H1 (cell line): ENCODE data around the gene INSYN2A. TPM values are rescaled to one million over a fixed set of nuclear protein-coding genes. Genes with fewer than 3 reads are reported as not detected.
A peak's percentile ranks its signal among the peaks of the same experiment; 100 is the strongest.

Source experiments
- CTBP2 ChIP-seq: IDR thresholded peaks from 2 replicates; pipeline ENCODE4 v1.7.0; 2011; ENCODE audit warnings: borderline replicate concordance, mild to moderate bottlenecking, moderate library complexity, mixed read lengths, low read length; ENCODE audit not compliant: insufficient read depth, insufficient read length
- KDM1A ChIP-seq: fragments of 200-600, 300-600 bp; sonication (generic); IDR thresholded peaks from 2 replicates; pipeline ENCODE4 v1.7.1; 2016; ENCODE audit warnings: mild to moderate bottlenecking, low read length, borderline replicate concordance
- POU5F1 ChIP-seq: IDR thresholded peaks from 2 replicates; pipeline ENCODE4 v1.6.1; 2011; ENCODE audit warnings: low read depth, mild to moderate bottlenecking, low read length, moderate library complexity
- RFX5 ChIP-seq: IDR thresholded peaks from 2 replicates; pipeline ENCODE4 v1.6.1; 2011; ENCODE audit warnings: low read depth, low read length, improper control_type of control experiment, borderline replicate concordance
- SAP30 ChIP-seq: fragments of 300-600 bp; sonication (generic); IDR thresholded peaks from 2 replicates; pipeline ENCODE4 v1.7.1; 2012; ENCODE audit warnings: low read length, moderate library complexity, mild to moderate bottlenecking, inconsistent platforms; ENCODE audit not compliant: insufficient read depth, insufficient replicate concordance
- ZNF274 ChIP-seq: IDR thresholded peaks from 2 replicates; pipeline ENCODE4 v1.7.0; 2012; ENCODE audit warnings: low read length, borderline replicate concordance; ENCODE audit errors: extremely low read depth
- polyA plus RNA-seq, 7 experiments: library from polyadenylated mRNA; depleted of rRNA in 3 of 7; stranded (reverse) in 5 of 7; unstranded in 2 of 7; fragments of >200 nt in 5 of 7; fragments of 200-250 nt in 2 of 7; gene quantifications; 1 replicate in 5 of 7; 2 replicates in 1 of 7; 4 replicates in 1 of 7; pipeline versions ENCODE4 v1.2.1 to v1.2.3, GENCODE V29; 2011 to 2013; ENCODE audit warnings: missing spikeins in 2 of 7, mixed read lengths in 2 of 7
- total RNA-seq: library from RNA; stranded (reverse); fragmentation: NEBNext Ultra II Directional; extraction: Animal tissue kit (Norgen Biotek cat#: 25700); gene quantifications from 2 replicates; pipeline ENCODE4 v1.2.1, GENCODE V29; 2021
- TF ChIP-seq, protein P1 (sequence below): fragments of 300-600 bp; sonication (generic); IDR thresholded peaks from 2 replicates; pipeline ENCODE4 v1.7.1; 2012; ENCODE audit warnings: low read length, moderate library complexity, mild to moderate bottlenecking, inconsistent platforms; ENCODE audit not compliant: insufficient replicate concordance
- TF ChIP-seq, protein P2 (sequence below): IDR thresholded peaks from 2 replicates; pipeline ENCODE4 v1.6.1; 2011; ENCODE audit warnings: low read length, improper control_type of control experiment

INSYN2A gene
- total and polyA plus RNA-seq, 2 of the 8 experiments (the other 6 are each of a cell fraction or from before 2014, with no cell fraction given), result 0.11 to 0.19 TPM

DNA sequence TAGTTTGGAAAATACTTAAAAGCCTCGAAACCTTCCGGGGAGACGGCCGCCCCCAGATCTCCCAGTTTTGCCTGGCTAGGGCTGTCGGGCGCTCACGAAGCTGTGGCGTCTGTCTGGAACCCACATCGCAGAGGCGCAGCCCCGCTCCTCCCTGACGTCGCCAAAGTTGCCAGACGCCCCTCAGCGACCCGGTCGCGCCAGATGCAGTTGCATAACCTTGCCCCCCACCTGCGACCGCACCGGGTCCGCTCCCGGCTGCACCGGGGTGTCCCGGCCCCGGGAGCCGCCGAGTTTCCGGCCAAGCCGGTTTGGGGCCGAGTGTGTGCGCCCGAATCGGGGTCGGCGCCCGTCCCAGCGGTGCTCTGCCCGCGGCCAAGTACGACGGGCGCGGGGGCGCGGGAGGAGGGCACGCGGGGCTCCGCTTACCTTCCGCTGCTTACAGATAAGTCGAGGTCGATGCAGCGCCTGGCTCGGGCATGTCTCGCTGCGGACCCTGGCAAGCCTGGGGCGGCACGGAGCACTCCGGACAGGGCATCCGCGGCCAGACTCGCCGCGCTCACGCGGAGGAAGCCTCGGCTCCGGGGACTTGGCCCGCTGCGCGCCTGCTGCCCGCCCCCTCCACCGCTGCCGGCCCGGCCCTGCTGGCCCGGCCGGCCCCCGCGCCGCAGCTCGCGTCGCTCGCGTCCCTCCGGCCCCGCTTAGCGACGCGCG lies 665 bp downstream of the INSYN2A start (continued):
- TF ChIP-seq, protein P1, sequence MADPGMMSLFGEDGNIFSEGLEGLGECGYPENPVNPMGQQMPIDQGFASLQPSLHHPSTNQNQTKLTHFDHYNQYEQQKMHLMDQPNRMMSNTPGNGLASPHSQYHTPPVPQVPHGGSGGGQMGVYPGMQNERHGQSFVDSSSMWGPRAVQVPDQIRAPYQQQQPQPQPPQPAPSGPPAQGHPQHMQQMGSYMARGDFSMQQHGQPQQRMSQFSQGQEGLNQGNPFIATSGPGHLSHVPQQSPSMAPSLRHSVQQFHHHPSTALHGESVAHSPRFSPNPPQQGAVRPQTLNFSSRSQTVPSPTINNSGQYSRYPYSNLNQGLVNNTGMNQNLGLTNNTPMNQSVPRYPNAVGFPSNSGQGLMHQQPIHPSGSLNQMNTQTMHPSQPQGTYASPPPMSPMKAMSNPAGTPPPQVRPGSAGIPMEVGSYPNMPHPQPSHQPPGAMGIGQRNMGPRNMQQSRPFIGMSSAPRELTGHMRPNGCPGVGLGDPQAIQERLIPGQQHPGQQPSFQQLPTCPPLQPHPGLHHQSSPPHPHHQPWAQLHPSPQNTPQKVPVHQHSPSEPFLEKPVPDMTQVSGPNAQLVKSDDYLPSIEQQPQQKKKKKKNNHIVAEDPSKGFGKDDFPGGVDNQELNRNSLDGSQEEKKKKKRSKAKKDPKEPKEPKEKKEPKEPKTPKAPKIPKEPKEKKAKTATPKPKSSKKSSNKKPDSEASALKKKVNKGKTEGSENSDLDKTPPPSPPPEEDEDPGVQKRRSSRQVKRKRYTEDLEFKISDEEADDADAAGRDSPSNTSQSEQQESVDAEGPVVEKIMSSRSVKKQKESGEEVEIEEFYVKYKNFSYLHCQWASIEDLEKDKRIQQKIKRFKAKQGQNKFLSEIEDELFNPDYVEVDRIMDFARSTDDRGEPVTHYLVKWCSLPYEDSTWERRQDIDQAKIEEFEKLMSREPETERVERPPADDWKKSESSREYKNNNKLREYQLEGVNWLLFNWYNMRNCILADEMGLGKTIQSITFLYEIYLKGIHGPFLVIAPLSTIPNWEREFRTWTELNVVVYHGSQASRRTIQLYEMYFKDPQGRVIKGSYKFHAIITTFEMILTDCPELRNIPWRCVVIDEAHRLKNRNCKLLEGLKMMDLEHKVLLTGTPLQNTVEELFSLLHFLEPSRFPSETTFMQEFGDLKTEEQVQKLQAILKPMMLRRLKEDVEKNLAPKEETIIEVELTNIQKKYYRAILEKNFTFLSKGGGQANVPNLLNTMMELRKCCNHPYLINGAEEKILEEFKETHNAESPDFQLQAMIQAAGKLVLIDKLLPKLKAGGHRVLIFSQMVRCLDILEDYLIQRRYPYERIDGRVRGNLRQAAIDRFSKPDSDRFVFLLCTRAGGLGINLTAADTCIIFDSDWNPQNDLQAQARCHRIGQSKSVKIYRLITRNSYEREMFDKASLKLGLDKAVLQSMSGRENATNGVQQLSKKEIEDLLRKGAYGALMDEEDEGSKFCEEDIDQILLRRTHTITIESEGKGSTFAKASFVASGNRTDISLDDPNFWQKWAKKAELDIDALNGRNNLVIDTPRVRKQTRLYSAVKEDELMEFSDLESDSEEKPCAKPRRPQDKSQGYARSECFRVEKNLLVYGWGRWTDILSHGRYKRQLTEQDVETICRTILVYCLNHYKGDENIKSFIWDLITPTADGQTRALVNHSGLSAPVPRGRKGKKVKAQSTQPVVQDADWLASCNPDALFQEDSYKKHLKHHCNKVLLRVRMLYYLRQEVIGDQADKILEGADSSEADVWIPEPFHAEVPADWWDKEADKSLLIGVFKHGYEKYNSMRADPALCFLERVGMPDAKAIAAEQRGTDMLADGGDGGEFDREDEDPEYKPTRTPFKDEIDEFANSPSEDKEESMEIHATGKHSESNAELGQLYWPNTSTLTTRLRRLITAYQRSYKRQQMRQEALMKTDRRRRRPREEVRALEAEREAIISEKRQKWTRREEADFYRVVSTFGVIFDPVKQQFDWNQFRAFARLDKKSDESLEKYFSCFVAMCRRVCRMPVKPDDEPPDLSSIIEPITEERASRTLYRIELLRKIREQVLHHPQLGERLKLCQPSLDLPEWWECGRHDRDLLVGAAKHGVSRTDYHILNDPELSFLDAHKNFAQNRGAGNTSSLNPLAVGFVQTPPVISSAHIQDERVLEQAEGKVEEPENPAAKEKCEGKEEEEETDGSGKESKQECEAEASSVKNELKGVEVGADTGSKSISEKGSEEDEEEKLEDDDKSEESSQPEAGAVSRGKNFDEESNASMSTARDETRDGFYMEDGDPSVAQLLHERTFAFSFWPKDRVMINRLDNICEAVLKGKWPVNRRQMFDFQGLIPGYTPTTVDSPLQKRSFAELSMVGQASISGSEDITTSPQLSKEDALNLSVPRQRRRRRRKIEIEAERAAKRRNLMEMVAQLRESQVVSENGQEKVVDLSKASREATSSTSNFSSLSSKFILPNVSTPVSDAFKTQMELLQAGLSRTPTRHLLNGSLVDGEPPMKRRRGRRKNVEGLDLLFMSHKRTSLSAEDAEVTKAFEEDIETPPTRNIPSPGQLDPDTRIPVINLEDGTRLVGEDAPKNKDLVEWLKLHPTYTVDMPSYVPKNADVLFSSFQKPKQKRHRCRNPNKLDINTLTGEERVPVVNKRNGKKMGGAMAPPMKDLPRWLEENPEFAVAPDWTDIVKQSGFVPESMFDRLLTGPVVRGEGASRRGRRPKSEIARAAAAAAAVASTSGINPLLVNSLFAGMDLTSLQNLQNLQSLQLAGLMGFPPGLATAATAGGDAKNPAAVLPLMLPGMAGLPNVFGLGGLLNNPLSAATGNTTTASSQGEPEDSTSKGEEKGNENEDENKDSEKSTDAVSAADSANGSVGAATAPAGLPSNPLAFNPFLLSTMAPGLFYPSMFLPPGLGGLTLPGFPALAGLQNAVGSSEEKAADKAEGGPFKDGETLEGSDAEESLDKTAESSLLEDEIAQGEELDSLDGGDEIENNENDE, result no peak
- TF ChIP-seq POU5F1 (no peak), SAP30 (no peak), CTBP2 (peak; percentile 23), KDM1A (no peak), RFX5 (no peak), ZNF274 (no peak)
- TF ChIP-seq, protein P2, sequence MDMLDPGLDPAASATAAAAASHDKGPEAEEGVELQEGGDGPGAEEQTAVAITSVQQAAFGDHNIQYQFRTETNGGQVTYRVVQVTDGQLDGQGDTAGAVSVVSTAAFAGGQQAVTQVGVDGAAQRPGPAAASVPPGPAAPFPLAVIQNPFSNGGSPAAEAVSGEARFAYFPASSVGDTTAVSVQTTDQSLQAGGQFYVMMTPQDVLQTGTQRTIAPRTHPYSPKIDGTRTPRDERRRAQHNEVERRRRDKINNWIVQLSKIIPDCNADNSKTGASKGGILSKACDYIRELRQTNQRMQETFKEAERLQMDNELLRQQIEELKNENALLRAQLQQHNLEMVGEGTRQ, result no peak
